ENCODE measurements around the gene TUBB4B. TPM values are rescaled to one million over a fixed set of nuclear protein-coding genes. Genes with fewer than 3 reads are reported as not detected.
A peak's percentile ranks its signal among the peaks of the same experiment; 100 is the strongest.

The TUBB4B gene
- total RNA-seq, 1 donor from 2014 or later: 132 TPM

DNA sequence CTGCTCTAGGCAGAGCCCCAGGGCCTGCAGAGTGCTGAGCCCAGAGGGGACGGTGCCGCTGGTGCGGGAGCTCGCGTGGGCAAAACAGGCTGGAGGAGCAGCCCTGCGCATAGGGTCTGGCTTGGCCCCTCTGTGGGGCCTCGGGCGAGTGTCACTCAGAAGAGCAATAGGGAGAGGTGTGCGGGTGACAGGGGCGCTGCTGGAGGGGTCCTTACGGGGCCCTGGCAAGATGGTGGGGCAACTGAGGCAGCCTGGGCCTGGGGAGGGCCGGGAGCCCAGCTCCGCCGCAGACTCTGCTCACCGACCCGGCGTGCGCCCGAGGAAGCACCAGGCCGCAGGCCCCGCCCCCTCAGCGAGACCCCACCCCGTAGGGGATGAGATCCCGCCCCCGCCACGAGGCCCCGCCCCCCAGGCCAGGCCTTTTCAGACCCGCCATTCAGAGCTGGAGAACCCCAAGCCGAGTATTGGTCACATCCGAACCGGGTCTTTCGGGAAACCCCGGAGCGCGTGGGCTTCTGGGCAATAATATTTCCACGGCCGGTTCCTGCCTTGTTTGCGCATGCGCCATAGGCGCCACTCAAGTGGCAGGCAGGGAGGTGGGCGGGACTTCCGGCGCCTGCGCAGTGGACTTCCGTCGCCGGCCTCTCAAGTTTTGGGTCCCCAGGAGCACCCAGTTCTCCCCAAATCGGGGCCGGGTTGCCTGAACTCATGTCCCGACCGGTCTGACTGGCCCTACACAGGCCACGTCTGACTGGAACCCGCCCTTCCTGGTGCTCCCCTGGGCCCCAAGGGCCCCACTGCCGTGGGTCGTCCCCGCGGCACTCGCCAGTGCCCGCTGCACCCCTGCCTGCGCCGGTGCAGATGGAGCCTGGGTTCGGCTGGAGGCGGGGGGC lies 17.8 kb upstream of the TUBB4B start:
- H3K27me3 Mint-ChIP-seq (ENCODE audit: unreplicated experiment): no peaks in the 10 kb centered on the region
- H3K4me3 Mint-ChIP-seq (ENCODE audit: unreplicated experiment): peak overlapping the region; percentile 74
- H3K36me3 Mint-ChIP-seq (ENCODE audit: unreplicated experiment): no peaks in the 10 kb centered on the region
- H3K27ac Mint-ChIP-seq (ENCODE audit: unreplicated experiment): peak overlapping the region; percentile 76
- TF ChIP-seq, protein P1, sequence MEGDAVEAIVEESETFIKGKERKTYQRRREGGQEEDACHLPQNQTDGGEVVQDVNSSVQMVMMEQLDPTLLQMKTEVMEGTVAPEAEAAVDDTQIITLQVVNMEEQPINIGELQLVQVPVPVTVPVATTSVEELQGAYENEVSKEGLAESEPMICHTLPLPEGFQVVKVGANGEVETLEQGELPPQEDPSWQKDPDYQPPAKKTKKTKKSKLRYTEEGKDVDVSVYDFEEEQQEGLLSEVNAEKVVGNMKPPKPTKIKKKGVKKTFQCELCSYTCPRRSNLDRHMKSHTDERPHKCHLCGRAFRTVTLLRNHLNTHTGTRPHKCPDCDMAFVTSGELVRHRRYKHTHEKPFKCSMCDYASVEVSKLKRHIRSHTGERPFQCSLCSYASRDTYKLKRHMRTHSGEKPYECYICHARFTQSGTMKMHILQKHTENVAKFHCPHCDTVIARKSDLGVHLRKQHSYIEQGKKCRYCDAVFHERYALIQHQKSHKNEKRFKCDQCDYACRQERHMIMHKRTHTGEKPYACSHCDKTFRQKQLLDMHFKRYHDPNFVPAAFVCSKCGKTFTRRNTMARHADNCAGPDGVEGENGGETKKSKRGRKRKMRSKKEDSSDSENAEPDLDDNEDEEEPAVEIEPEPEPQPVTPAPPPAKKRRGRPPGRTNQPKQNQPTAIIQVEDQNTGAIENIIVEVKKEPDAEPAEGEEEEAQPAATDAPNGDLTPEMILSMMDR (IDR thresholded peaks at IDR 0.05): no peak
- no peaks in the 10 kb centered on the region for H3K9me3 Mint-ChIP-seq (ENCODE audit: unreplicated experiment)
- peak; percentile 99 for DNase-seq (ENCODE audit: extremely low spot score, unreplicated experiment)
- H3K4me1 Mint-ChIP-seq (ENCODE audit: unreplicated experiment): peaks cover 15% of the 10 kb centered on the region

DNA sequence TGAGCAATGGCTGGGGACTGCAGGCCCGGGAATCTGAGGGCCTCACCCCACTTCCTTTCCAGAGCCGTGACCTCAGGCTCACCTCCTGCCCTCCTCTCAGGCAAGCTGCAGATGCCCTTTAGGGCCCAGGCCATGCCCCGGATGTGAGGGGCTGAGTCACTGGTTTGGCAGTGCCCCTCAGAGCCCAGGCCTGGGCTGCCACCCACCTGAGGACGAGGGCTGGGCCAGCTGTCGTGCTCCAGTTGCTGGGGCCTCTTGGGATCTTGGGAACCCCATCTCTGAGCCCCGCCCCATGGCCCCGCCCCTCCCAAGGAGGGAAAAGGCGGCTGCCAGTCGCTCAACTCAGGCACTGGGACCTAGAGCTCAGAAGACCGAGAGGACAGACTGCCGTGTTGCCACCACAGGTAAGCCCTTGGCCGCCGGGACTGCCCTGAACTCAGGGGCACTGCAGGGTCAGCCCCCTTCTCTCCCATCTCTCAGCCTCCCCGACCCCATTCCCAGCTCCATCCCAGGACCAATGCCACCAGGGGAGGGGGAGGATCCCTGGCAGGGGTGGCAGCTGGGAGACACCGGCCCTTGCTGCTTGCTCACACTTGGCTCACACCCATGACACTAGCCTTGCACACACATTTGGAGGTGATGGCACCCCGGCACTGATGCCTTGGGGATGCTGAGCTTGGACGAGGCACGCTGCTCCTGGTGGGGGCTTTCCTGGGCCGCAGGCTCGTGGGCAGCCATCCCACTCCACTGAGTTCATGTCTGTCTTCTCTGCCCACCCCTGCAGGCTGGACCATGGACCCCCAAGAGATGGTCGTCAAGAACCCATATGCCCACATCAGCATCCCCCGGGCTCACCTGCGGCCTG lies 16.0 kb upstream of the TUBB4B start, which contains the start of gene CYSRT1:
Gene CYSRT1 (plus strand): TSS at position 345 of the 865 bp plus-strand sequence. CDS start 448 bp downstream, at position 793.
- DNase-seq (ENCODE audit: extremely low spot score, unreplicated experiment): no peak
- Mint-ChIP-seq H3K4me3 (ENCODE audit: unreplicated experiment) (peak within 1 kb of the TSS; percentile 67), H3K4me1 (ENCODE audit: unreplicated experiment) (peaks cover 10% of the 10 kb centered on the region), H3K27ac (ENCODE audit: unreplicated experiment) (peak within 1 kb of the TSS; percentile 47), H3K27me3 (ENCODE audit: unreplicated experiment) (no peaks in the 10 kb centered on the region), H3K9me3 (ENCODE audit: unreplicated experiment) (no peaks in the 10 kb centered on the region), H3K36me3 (ENCODE audit: unreplicated experiment) (no peaks in the 10 kb centered on the region)
- TF ChIP-seq, protein P1 (IDR thresholded peaks at IDR 0.05): no peak

DNA sequence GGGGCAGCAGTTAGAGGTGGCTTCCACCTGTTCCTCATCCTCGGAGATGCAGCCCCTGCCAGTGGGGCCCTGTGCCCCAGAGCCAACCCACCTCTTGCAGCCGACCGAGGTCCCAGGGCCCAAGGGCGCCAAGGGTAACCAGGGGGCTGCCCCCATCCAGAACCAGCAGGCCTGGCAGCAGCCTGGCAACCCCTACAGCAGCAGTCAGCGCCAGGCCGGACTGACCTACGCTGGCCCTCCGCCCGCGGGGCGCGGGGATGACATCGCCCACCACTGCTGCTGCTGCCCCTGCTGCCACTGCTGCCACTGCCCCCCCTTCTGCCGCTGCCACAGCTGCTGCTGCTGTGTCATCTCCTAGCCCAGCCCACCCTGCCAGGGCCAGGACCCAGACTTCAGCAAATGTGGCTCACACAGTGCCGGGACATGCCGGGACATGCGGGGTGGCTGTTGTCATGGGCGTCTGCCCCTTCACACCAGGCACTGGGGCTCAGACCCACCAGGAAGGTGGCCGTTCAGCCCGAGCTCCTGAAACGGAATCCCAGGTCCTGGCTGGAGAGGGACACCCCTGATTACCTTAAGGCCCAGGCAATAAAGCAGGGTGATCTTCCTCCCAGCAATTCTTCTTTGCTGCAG lies 15.3 kb upstream of the TUBB4B start:
- Mint-ChIP-seq H3K27ac (ENCODE audit: unreplicated experiment) (no peak overlapping the region), H3K27me3 (ENCODE audit: unreplicated experiment) (no peaks in the 10 kb centered on the region), H3K9me3 (ENCODE audit: unreplicated experiment) (no peaks in the 10 kb centered on the region), H3K4me1 (ENCODE audit: unreplicated experiment) (peaks cover 10% of the 10 kb centered on the region), H3K4me3 (ENCODE audit: unreplicated experiment) (no peak overlapping the region), H3K36me3 (ENCODE audit: unreplicated experiment) (no peaks in the 10 kb centered on the region)
- TF ChIP-seq, protein P1 (IDR thresholded peaks at IDR 0.05): no peak
- no peak for DNase-seq (ENCODE audit: extremely low spot score, unreplicated experiment)

DNA sequence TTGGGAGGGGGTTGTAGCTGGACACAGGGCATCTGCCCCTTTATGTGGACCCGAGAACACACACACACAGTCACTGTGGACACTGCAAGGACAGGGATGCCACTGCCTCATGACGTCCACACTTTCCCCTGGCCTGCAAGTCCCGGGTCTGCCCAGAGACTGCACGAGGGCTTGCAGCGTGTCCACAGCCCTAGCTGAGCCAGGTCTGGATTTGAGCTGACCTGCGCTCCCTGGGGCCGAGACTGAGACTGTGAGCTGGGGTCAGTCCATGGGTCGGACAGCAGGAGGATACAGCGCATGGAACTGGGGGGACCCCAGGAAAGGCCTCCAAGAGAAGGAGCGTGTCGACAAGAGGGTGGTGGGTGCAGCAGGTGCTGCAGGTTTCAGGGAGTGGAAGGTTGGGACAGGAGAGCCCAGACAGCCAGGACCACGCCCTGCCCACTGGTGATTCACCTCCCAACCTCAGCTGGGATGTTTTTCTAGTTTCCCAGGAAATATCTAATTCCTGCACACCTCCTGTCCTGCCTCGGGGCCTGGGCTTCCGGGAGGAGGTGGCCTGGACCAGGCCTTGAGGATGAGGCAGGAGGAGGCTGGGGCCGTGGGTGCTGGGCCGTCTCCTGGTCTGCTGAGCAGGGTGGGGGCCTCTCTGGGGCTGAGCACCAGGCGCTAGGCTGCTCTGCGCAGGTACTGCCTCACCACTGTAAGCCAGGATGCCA lies 14.6 kb upstream of the TUBB4B start:
- TF ChIP-seq, protein P1 (IDR thresholded peaks at IDR 0.05): no peak
- Mint-ChIP-seq H3K36me3 (ENCODE audit: unreplicated experiment) (no peaks in the 10 kb centered on the region), H3K4me1 (ENCODE audit: unreplicated experiment) (peaks cover 10% of the 10 kb centered on the region), H3K9me3 (ENCODE audit: unreplicated experiment) (no peaks in the 10 kb centered on the region), H3K27ac (ENCODE audit: unreplicated experiment) (no peak overlapping the region), H3K4me3 (ENCODE audit: unreplicated experiment) (no peak overlapping the region), H3K27me3 (ENCODE audit: unreplicated experiment) (no peaks in the 10 kb centered on the region)
- DNase-seq (ENCODE audit: extremely low spot score, unreplicated experiment): no peak
